GM12864 (cell line): Measurements from ENCODE around the gene ATRN.

Source experiments
- DNase-seq: peaks from one replicate; pipeline ENCODE4 v3.0.0-alpha.2; 2011; ENCODE audit warnings: low read depth
- H3K4me3 ChIP-seq: 2 replicates; pipeline ENCODE4 v1.5.1; 2011; ENCODE audit warnings: mild to moderate bottlenecking, low read depth, low read length, control low read depth
- CTCF ChIP-seq: IDR thresholded peaks from 2 replicates; pipeline ENCODE4 v1.5.1; 2011; ENCODE audit warnings: low read depth, mild to moderate bottlenecking, moderate library complexity, low read length, control low read depth, inconsistent platforms; ENCODE audit errors: missing control alignments

ATRN gene

GRCh38 chr20:3661060-3661813 is 190.4 kb downstream of the ATRN start:
- TF ChIP-seq CTCF: no peak
- DNase-seq: no peak

GRCh38 chr20:3661814-3662665 is 191.2 kb downstream of the ATRN start:
- DNase-seq: no peak
- no peak for TF ChIP-seq CTCF
- H3K4me3 ChIP-seq: no peak overlapping the region

More at GRCh38 chr20:3661060-3661813, 190.4 kb downstream of the ATRN start:
- H3K4me3 ChIP-seq: no peak overlapping the region

- DNase-seq: no peak
- no peak for TF ChIP-seq CTCF
Observed at GRCh38 chr20:3663031-3663701, 192.3 kb downstream of the ATRN start, which contains the start of gene GFRA4. Gene GFRA4 (minus strand): TSS chr20:3663399. CDS start chr20:3663399, 0 bp downstream.

DNA sequence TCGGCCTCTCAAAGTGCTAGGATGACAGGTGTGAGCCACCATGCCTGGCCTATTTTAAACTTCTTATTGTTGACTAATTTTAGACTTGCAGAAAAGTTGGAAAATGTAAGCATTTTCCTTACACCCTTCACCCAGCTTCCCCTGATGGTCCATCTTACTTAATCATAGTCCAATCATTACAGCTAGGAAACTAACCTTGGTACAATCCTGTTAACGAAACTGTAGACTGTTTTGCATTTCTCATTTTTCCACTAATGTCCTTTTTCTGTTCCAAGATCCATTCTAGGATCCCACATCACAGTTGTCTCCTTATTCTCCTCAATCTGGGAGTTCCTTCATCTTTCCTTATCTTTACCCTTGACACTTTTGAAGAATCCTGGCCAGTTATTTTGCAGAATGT is 193.0 kb downstream of the ATRN start:
- no peak for TF ChIP-seq CTCF
- H3K4me3 ChIP-seq: no peak overlapping the region
- no peak for DNase-seq

More at GRCh38 chr20:3663031-3663701, 192.3 kb downstream of the ATRN start, which contains the start of gene GFRA4:
- no peak within 1 kb of the TSS for H3K4me3 ChIP-seq

DNA sequence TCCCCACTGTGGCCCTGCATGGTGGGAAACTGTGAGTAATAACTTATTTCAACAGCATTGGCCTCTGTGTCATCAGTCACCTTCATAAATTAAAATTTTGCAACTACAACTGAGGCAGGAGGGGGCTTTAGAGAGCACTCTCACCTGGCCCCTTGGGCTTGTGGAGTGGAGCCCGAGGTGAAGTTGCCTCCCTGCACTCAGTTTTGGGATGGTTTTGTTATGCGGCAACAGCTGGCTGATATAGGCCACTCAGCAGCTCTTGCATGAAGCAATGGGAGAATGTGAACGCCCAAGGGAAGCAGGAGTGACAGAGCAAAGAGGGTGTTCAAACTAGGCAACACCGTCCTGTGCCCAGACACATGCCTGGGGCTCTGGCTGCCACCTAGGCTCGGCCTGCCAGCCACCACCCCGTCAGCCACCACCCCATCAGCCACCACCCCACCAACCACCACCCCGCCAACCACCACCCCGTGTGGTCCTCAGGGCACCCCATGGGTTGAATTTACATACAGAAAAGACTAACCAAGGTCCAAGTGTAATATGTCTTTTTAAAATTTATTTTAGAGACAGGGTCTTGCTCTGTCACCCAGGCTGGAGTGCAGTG is 196.7 kb downstream of the ATRN start:
- no peak for DNase-seq
- H3K4me3 ChIP-seq: no peak overlapping the region
- TF ChIP-seq CTCF: no peak

DNA sequence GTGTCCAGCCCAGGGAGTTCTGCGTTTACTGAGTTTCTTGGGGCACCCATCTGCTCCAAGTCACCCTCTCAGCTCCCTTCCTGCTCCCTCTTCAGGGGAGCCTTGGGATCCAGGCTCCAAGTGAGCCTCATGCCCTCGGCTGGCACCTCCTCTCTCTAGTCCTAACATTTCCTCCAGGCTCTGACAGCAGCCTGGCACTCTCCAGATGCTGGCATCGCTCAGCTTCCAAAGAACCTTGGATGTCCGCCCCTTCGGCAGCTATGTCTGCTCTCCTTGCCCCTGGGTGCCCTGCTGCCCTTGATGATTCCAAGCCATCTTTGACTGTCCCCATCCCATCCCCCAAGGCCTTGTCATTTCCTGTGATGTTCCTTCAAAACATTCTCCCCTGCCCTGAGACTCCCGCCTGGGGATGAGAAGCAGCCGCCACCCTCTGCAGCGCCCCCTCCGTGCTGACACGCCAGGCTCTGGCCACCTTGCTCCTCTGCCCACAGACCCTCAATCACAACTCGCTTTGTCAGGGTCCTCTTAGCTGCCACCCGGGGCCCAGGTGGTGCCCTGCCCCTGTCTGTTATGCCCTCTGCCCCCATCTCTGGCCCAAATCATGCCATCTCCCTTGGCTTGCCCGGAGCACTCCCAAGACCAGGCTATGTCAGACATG is 199.0 kb downstream of the ATRN start:
- no peak overlapping the region for H3K4me3 ChIP-seq
- TF ChIP-seq CTCF: no peak
- no peak for DNase-seq
